Measurements from ENCODE around the gene PGP.

The PGP gene

DNA sequence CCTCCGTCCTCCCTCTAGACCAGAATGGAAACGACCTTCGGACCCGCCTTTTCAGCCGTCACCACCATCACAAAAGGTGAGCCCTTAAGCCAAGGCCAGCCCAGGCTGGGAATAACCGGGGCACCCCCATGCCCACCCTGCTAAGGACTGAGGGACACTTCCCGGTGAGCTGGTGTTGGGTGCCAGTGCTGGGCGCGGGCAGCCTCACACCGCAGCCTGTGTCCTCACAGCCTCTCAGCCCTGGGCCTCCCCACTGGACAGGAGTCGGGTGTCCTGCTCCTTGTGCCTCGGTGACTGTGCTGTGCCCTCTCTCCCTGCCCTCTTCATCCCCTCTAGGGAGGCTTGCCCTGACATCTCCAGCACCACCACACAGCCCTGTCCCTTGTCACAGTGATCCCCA lies 48.8 kb downstream of the PGP start:
- no peak for DNase-seq (ENCODE audit: low spot score)

DNA sequence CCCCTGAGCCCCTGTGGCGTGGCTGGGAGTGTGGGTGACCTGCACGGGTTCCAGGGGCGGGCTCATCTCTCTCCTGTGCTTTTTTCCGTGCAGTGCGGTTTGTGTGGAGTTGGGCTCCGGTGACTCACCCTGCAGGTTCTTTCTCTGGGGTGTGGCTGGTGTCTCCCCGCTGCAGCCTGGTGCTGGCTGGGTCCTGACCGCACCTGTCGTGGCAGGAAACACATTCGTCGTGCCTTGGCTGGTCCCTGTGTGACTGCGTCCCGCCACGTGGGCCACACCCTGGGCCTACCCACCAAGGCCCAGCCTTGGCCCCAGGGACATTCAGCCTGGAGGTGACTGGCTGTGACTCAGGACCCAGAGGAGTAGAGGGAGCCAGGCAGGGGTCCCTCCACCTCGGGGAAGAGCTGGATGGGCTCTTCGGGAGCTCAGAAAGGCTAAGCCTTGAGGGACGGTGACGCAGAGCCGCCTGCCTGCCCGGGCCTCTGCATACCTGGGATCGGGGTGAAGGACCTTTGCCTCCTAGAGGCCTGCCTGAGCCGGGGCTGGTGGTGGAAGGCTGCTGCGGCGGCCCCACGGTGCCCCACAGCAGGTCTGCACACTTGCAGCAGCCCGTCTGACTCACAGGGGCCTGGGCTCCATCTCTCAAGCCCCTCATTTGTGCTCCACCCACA lies 51.3 kb downstream of the PGP start:
- DNase-seq (ENCODE audit: low spot score): no peak

- no peak for DNase-seq (ENCODE audit: low spot score)
Observed at GRCh38 chr16:2162676-2163118, 51.9 kb downstream of the PGP start.

DNA sequence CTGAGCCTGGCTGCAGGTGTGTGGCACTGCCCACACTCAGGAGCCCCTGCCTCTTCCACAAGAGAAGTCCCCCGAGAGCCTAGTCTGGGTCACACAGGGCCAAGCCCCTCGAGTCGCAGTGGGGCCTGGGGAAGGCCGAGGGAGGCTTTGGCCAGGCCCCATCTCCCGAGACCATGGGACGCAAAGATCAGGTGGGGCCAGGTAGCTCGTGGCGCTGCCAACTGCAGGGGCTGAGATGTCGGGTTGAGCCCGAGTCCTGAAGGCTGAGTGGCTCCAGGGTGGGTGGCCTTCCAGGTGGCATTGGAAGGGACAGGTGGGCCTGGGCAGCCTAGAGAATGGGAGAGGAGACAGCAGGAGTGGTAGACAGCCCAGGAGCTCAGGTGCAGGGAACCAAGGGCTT lies 52.7 kb downstream of the PGP start:
- no peak for DNase-seq (ENCODE audit: low spot score)
